CD4-positive, alpha-beta T cell treated with Interleukin-15 for 4 hours (primary cell): Measurements from ENCODE around the gene ARHGEF10L.

Experiments
- DNase-seq: peaks from one replicate; pipeline ENCODE4 v3.0.0-alpha.2; 2020; ENCODE audit warnings: low spot score

Gene ARHGEF10L

GRCh38 chr1:17713993-17714392 lies 174.5 kb downstream of the ARHGEF10L start:
- DNase-seq: no peak

GRCh38 chr1:17717594-17718535 lies 178.4 kb downstream of the ARHGEF10L start:
- DNase-seq: no peak

GRCh38 chr1:17719874-17720273 lies 180.4 kb downstream of the ARHGEF10L start:
- DNase-seq: no peak

GRCh38 chr1:17721444-17721843 lies 181.9 kb downstream of the ARHGEF10L start:
- DNase-seq: no peak

GRCh38 chr1:17723684-17724083 lies 184.2 kb downstream of the ARHGEF10L start:
- no peak for DNase-seq

- no peak for DNase-seq
Observed at GRCh38 chr1:17724150-17724549, 184.7 kb downstream of the ARHGEF10L start.

- no peak for DNase-seq
Observed at GRCh38 chr1:17725084-17725719, 185.7 kb downstream of the ARHGEF10L start.

- DNase-seq: no peak
Observed at GRCh38 chr1:17725811-17726582, 186.5 kb downstream of the ARHGEF10L start.

GRCh38 chr1:17728123-17728712 lies 188.7 kb downstream of the ARHGEF10L start:
- DNase-seq: no peak

- no peak for DNase-seq
Observed at GRCh38 chr1:17729248-17729647, 189.8 kb downstream of the ARHGEF10L start.

GRCh38 chr1:17729909-17730308 lies 190.4 kb downstream of the ARHGEF10L start:
- DNase-seq: no peak

GRCh38 chr1:17731460-17731859 lies 192.0 kb downstream of the ARHGEF10L start:
- DNase-seq: no peak

- no peak for DNase-seq
Observed at GRCh38 chr1:17732475-17732874, 193.0 kb downstream of the ARHGEF10L start.

- no peak for DNase-seq
Observed at GRCh38 chr1:17733661-17734060, 194.2 kb downstream of the ARHGEF10L start.

GRCh38 chr1:17734609-17735008 lies 195.1 kb downstream of the ARHGEF10L start:
- DNase-seq: no peak

- no peak for DNase-seq
Observed at GRCh38 chr1:17735348-17735747, 195.8 kb downstream of the ARHGEF10L start.

- no peak for DNase-seq
Observed at GRCh38 chr1:17735793-17736192, 196.3 kb downstream of the ARHGEF10L start.

GRCh38 chr1:17736625-17737024 lies 197.1 kb downstream of the ARHGEF10L start:
- DNase-seq: no peak

GRCh38 chr1:17739050-17739449 lies 199.6 kb downstream of the ARHGEF10L start:
- no peak for DNase-seq

GRCh38 chr1:17741052-17741451 lies 201.6 kb downstream of the ARHGEF10L start:
- DNase-seq: no peak

- DNase-seq: no peak
Observed at GRCh38 chr1:17742583-17742982, 203.1 kb downstream of the ARHGEF10L start.

- no peak for DNase-seq
Observed at GRCh38 chr1:17743008-17743647, 203.6 kb downstream of the ARHGEF10L start.
